ENCODE measurements around the gene HSPBP1.

The HSPBP1 gene

GRCh38 chr19:55275851-55276719 is 3.8 kb downstream of the HSPBP1 start:
- TF ChIP-seq TAF1 (IDR thresholded peaks at IDR 0.05; ENCODE audit: borderline replicate concordance, insufficient read depth, low read length) (no peak), POLR2AphosphoS5 (IDR thresholded peaks at IDR 0.05; ENCODE audit: low read depth, low read length) (no peak), FOXP2 (optimal IDR thresholded peaks at IDR 0.05; ENCODE audit: borderline replicate concordance, extremely low read depth, extremely low read length, insufficient read depth) (no peak), SIN3A (IDR thresholded peaks at IDR 0.05; ENCODE audit: borderline replicate concordance, insufficient read depth, low read length) (no peak)
- TF ChIP-seq, protein P1, sequence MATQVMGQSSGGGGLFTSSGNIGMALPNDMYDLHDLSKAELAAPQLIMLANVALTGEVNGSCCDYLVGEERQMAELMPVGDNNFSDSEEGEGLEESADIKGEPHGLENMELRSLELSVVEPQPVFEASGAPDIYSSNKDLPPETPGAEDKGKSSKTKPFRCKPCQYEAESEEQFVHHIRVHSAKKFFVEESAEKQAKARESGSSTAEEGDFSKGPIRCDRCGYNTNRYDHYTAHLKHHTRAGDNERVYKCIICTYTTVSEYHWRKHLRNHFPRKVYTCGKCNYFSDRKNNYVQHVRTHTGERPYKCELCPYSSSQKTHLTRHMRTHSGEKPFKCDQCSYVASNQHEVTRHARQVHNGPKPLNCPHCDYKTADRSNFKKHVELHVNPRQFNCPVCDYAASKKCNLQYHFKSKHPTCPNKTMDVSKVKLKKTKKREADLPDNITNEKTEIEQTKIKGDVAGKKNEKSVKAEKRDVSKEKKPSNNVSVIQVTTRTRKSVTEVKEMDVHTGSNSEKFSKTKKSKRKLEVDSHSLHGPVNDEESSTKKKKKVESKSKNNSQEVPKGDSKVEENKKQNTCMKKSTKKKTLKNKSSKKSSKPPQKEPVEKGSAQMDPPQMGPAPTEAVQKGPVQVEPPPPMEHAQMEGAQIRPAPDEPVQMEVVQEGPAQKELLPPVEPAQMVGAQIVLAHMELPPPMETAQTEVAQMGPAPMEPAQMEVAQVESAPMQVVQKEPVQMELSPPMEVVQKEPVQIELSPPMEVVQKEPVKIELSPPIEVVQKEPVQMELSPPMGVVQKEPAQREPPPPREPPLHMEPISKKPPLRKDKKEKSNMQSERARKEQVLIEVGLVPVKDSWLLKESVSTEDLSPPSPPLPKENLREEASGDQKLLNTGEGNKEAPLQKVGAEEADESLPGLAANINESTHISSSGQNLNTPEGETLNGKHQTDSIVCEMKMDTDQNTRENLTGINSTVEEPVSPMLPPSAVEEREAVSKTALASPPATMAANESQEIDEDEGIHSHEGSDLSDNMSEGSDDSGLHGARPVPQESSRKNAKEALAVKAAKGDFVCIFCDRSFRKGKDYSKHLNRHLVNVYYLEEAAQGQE (IDR thresholded peaks at IDR 0.05; ENCODE audit: insufficient read depth in 1 of 2, low read depth in 2 of 2, low read length in 2 of 2), result no peak

- TF ChIP-seq POLR2AphosphoS5 (IDR thresholded peaks at IDR 0.05; ENCODE audit: low read depth, low read length), result no peak
- TF ChIP-seq, protein P1 (IDR thresholded peaks at IDR 0.05; ENCODE audit: insufficient read depth in 1 of 2, low read depth in 2 of 2, low read length in 2 of 2), result no peak
- no peak for TF ChIP-seq SIN3A (IDR thresholded peaks at IDR 0.05; ENCODE audit: borderline replicate concordance, insufficient read depth, low read length)
- no peak for TF ChIP-seq TAF1 (IDR thresholded peaks at IDR 0.05; ENCODE audit: borderline replicate concordance, insufficient read depth, low read length)
- no peak for TF ChIP-seq FOXP2 (optimal IDR thresholded peaks at IDR 0.05; ENCODE audit: borderline replicate concordance, extremely low read depth, extremely low read length, insufficient read depth)
Observed at GRCh38 chr19:55273978-55274707, 5.8 kb downstream of the HSPBP1 start.

- no peak for TF ChIP-seq TAF1 (IDR thresholded peaks at IDR 0.05; ENCODE audit: borderline replicate concordance, insufficient read depth, low read length)
- no peak for TF ChIP-seq FOXP2 (optimal IDR thresholded peaks at IDR 0.05; ENCODE audit: borderline replicate concordance, extremely low read depth, extremely low read length, insufficient read depth)
- TF ChIP-seq SIN3A (IDR thresholded peaks at IDR 0.05; ENCODE audit: borderline replicate concordance, insufficient read depth, low read length), result no peak
- no peak for TF ChIP-seq POLR2AphosphoS5 (IDR thresholded peaks at IDR 0.05; ENCODE audit: low read depth, low read length)
- TF ChIP-seq, protein P1 (IDR thresholded peaks at IDR 0.05; ENCODE audit: insufficient read depth in 1 of 2, low read depth in 2 of 2, low read length in 2 of 2), result no peak
Observed at GRCh38 chr19:55272142-55272541, 7.8 kb downstream of the HSPBP1 start.

- TF ChIP-seq POLR2AphosphoS5 (IDR thresholded peaks at IDR 0.05; ENCODE audit: low read depth, low read length) (no peak), TAF1 (IDR thresholded peaks at IDR 0.05; ENCODE audit: borderline replicate concordance, insufficient read depth, low read length) (no peak), SIN3A (IDR thresholded peaks at IDR 0.05; ENCODE audit: borderline replicate concordance, insufficient read depth, low read length) (no peak), FOXP2 (optimal IDR thresholded peaks at IDR 0.05; ENCODE audit: borderline replicate concordance, extremely low read depth, extremely low read length, insufficient read depth) (no peak)
- TF ChIP-seq, protein P1 (IDR thresholded peaks at IDR 0.05; ENCODE audit: insufficient read depth in 1 of 2, low read depth in 2 of 2, low read length in 2 of 2), result no peak
Observed at GRCh38 chr19:55270172-55270942, 9.6 kb downstream of the HSPBP1 start.
